ENCODE measurements around the gene EXOSC1. TPM values are rescaled to one million over a fixed set of nuclear protein-coding genes. Genes with fewer than 3 reads are reported as not detected.

The EXOSC1 gene
- total RNA-seq, 1 experiment from 2014 or later, result 60.3 TPM

DNA sequence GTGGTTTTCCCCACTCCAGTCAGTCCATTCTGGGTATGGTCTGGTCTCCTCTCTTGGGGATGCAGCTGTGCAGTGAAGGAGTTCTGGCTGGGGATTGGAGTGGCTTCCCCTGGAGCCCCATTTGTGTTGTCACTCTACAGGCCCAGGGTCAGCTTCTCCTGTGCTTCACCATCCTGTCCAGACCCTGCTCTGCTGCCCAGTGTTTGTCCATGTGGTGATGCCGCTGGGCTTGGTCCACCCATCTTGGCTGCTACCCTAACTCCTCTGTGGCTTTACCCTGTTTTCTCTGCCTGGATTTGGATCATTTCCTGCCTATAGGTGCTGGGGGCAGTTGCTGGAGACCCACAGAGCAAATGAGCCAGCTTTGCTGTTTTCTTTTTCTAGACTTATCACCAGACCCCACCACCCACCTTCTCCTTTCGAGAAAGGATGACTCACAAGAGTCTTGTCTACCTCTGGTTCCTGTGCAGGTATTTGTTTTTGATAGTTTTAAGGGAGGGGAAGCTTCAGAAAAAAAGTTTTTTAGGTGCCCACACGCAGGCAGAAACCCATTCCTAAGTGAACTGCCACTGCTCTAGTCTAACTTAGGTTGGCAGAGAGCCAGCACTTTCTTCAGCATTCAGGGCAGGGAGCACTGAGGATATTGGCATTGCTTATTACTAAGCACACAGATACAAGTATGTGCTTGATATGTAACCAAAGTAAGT is 8.7 kb upstream of the EXOSC1 start:
- Histone ChIP-seq H3K9me3 (ENCODE audit: control insufficient read depth, insufficient read depth, low read depth, low read length) (no peaks in the 10 kb centered on the region), H3K4me1 (ENCODE audit: control insufficient read depth, insufficient read depth, low read length) (no peaks in the 10 kb centered on the region), H3K36me3 (ENCODE audit: control insufficient read depth, insufficient read depth, low read length) (peaks cover 19% of the 10 kb centered on the region), H3K27me3 (ENCODE audit: control insufficient read depth, insufficient read depth, low read length) (no peaks in the 10 kb centered on the region), H3K27ac (ENCODE audit: low read length) (no peak overlapping the region), H3K4me3 (ENCODE audit: low read depth in 2 of 2, low read length in 2 of 2) (no peak overlapping the region)
- intact Hi-C loops (cut with micrococcal nuclease; ENCODE audit: unreplicated experiment), result no loop called here
- TF ChIP-seq, protein P1, sequence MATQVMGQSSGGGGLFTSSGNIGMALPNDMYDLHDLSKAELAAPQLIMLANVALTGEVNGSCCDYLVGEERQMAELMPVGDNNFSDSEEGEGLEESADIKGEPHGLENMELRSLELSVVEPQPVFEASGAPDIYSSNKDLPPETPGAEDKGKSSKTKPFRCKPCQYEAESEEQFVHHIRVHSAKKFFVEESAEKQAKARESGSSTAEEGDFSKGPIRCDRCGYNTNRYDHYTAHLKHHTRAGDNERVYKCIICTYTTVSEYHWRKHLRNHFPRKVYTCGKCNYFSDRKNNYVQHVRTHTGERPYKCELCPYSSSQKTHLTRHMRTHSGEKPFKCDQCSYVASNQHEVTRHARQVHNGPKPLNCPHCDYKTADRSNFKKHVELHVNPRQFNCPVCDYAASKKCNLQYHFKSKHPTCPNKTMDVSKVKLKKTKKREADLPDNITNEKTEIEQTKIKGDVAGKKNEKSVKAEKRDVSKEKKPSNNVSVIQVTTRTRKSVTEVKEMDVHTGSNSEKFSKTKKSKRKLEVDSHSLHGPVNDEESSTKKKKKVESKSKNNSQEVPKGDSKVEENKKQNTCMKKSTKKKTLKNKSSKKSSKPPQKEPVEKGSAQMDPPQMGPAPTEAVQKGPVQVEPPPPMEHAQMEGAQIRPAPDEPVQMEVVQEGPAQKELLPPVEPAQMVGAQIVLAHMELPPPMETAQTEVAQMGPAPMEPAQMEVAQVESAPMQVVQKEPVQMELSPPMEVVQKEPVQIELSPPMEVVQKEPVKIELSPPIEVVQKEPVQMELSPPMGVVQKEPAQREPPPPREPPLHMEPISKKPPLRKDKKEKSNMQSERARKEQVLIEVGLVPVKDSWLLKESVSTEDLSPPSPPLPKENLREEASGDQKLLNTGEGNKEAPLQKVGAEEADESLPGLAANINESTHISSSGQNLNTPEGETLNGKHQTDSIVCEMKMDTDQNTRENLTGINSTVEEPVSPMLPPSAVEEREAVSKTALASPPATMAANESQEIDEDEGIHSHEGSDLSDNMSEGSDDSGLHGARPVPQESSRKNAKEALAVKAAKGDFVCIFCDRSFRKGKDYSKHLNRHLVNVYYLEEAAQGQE (IDR thresholded peaks at IDR 0.05; ENCODE audit: insufficient read depth in 1 of 2, low read depth in 2 of 2, low read length in 1 of 2), result no peak
- no peak for TF ChIP-seq TCF7L2 (IDR thresholded peaks at IDR 0.05; ENCODE audit: low read depth, low read length)
- no peak; the same call in 1 of the 2 replicates for TF ChIP-seq POLR2AphosphoS5 (IDR thresholded peaks at IDR 0.05; ENCODE audit: low read depth, low read length)
- TF ChIP-seq, protein P2, sequence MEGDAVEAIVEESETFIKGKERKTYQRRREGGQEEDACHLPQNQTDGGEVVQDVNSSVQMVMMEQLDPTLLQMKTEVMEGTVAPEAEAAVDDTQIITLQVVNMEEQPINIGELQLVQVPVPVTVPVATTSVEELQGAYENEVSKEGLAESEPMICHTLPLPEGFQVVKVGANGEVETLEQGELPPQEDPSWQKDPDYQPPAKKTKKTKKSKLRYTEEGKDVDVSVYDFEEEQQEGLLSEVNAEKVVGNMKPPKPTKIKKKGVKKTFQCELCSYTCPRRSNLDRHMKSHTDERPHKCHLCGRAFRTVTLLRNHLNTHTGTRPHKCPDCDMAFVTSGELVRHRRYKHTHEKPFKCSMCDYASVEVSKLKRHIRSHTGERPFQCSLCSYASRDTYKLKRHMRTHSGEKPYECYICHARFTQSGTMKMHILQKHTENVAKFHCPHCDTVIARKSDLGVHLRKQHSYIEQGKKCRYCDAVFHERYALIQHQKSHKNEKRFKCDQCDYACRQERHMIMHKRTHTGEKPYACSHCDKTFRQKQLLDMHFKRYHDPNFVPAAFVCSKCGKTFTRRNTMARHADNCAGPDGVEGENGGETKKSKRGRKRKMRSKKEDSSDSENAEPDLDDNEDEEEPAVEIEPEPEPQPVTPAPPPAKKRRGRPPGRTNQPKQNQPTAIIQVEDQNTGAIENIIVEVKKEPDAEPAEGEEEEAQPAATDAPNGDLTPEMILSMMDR (IDR thresholded peaks at IDR 0.05), result no peak
- no peak for TF ChIP-seq SIN3A (IDR thresholded peaks at IDR 0.05; ENCODE audit: borderline replicate concordance, insufficient read depth, low read depth, low read length)
- CTCF ChIA-PET, result no interaction called here
- DNase-seq (ENCODE audit: low read depth, low spot score) (no peak), ATAC-seq (peak; percentile 9; the same call in 1 of the 2 replicates)
- TSS peak; percentile 13 for BruUV-seq (replicated peaks)
- POLR2A ChIA-PET, result no interaction called here
- in situ Hi-C loops (cut with HindIII; ENCODE audit: low pct_unique_long_range_greater_than_20kb, low sequenced_read_pairs), result no loop called here

DNA sequence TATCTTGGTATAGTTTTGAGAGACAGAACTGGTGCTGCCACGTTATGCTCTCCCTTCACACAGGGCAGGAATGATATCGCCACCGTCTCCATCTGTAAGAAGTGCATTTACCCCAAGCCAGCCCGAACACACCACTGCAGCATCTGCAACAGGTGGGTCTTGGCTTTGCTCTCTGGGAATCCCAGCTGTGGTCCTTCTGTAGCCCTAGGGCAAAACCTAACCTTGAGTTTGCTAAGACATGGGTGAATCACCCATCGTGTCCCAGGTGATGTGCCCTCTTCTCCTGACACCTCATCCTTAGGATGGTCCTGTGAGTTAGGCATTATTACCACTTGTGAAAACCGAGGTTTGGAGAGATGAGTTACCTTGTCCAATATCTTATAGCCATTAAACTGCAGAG is 6.5 kb upstream of the EXOSC1 start:
- H3K4me1 ChIP-seq (ENCODE audit: control insufficient read depth, insufficient read depth, low read length), result peaks cover 7% of the 10 kb centered on the region
- H3K9me3 ChIP-seq (ENCODE audit: control insufficient read depth, insufficient read depth, low read depth, low read length), result no peaks in the 10 kb centered on the region
- DNase-seq (ENCODE audit: low read depth, low spot score) (no peak), ATAC-seq (no peak)
- in situ Hi-C loops (cut with HindIII; ENCODE audit: low pct_unique_long_range_greater_than_20kb, low sequenced_read_pairs), result no loop called here
- TF ChIP-seq SIN3A (IDR thresholded peaks at IDR 0.05; ENCODE audit: borderline replicate concordance, insufficient read depth, low read depth, low read length) (no peak), TCF7L2 (IDR thresholded peaks at IDR 0.05; ENCODE audit: low read depth, low read length) (no peak), POLR2AphosphoS5 (IDR thresholded peaks at IDR 0.05; ENCODE audit: low read depth, low read length) (no peak)
- TF ChIP-seq, protein P2 (IDR thresholded peaks at IDR 0.05), result no peak
- TF ChIP-seq, protein P1 (IDR thresholded peaks at IDR 0.05; ENCODE audit: insufficient read depth in 1 of 2, low read depth in 2 of 2, low read length in 1 of 2), result no peak
- H3K4me3 ChIP-seq (ENCODE audit: low read depth in 2 of 2, low read length in 2 of 2), result no peak overlapping the region
- peaks cover 5% of the 10 kb centered on the region; the same call in 1 of the 2 replicates for H3K36me3 ChIP-seq (ENCODE audit: control insufficient read depth, insufficient read depth, low read length)
- no peaks in the 10 kb centered on the region for H3K27me3 ChIP-seq (ENCODE audit: control insufficient read depth, insufficient read depth, low read length)
- CTCF ChIA-PET, result interaction anchor here (0.5 kb wide), 1 partner anchor 221 kb away, joined by 3 read pairs; no protein-coding TSS in a partner anchor
- no peak overlapping the region for H3K27ac ChIP-seq (ENCODE audit: low read length)
- intact Hi-C loops (cut with micrococcal nuclease; ENCODE audit: unreplicated experiment), result no loop called here
- POLR2A ChIA-PET, result no interaction called here
- BruUV-seq (replicated peaks), result no TSS peak
